A549 (cell line): ENCODE results near the gene RRAGA. TPM values are rescaled to one million over a fixed set of nuclear protein-coding genes. Genes with fewer than 3 reads are reported as not detected.

ENCODE experiments used
- ATAC-seq, 2 experiments: fragments of 200-7000 bp in 1 of 2; fragments of >200 bp in 1 of 2; cut with Nextera tagmentation in 1 of 2; cut with Tn5 transposase in 1 of 2; 3 replicates each; pipeline versions ENCODE4 v1.8.0 to v1.9.1; 2018 to 2020; ENCODE audit warnings: mild to moderate bottlenecking in 1 of 2, moderate library complexity in 1 of 2
- CTCF ChIA-PET: fragments of 300-600 bp; sonication (Branson Sonifier 250); formaldehyde crosslinking; extraction: SDS; loops from one replicate; lab custom pipeline; 2021; ENCODE audit warnings: antibody characterized with exemption, inconsistent platforms; lab: Yijun Ruan, JAX
- POLR2A ChIA-PET: fragments of 350-600 bp; formaldehyde crosslinking; extraction: SDS; loops from one replicate; lab custom pipeline; 2021; ENCODE audit warnings: antibody characterized with exemption, inconsistent platforms; lab: Yijun Ruan, JAX
- DNase-seq, 2 experiments: peaks; one replicate each; pipeline versions ENCODE4 v3.0.0 to v3.0.0-alpha.2; 2011 to 2016; ENCODE audit warnings: low read depth in 1 of 2, low spot score in 1 of 2
- FAIRE-seq: peaks from 2 replicates; lab custom pipeline; 2011; peaks lifted over from hg19 to GRCh38; lab: Jason Lieb, UNC
- H3K27ac ChIP-seq, 2 experiments: fragments of >200 bp; sonication (Bioruptor Twin); formaldehyde crosslinking; 3 replicates each; pipeline ENCODE4 v1.5.1; 2016 to 2017
- H3K4me1 ChIP-seq: fragments of >200 bp; sonication (Bioruptor Twin); formaldehyde crosslinking; 3 replicates; pipeline ENCODE4 v1.6.1; 2016
- H3K4me2 ChIP-seq: fragments of >200 bp; sonication (Bioruptor Twin); formaldehyde crosslinking; 3 replicates; pipeline ENCODE4 v1.6.1; 2016
- H3K4me3 ChIP-seq: fragments of >200 bp; sonication (Bioruptor Twin); formaldehyde crosslinking; 3 replicates; pipeline ENCODE4 v1.5.1; 2016
- H3K9me3 ChIP-seq: fragments of >200 bp; sonication (Bioruptor Twin); formaldehyde crosslinking; 3 replicates; pipeline ENCODE4 v1.6.1; 2016
- BHLHE40 ChIP-seq: IDR thresholded peaks from 2 replicates; pipeline ENCODE4 v1.6.1; 2012; ENCODE audit warnings: low read depth, low read length, inconsistent platforms
- CBX2 ChIP-seq: fragments of 200-600 bp; sonication (generic); IDR thresholded peaks from 2 replicates; pipeline ENCODE4 v1.6.1; 2016; ENCODE audit warnings: low read depth, mild to moderate bottlenecking, borderline replicate concordance
- CBX8 ChIP-seq: fragments of 200-600 bp; sonication (generic); IDR thresholded peaks from 2 replicates; pipeline ENCODE4 v1.6.1; 2016
- EP300 ChIP-seq, 2 experiments: fragments of >200 bp; sonication (Bioruptor Twin); formaldehyde crosslinking; IDR thresholded peaks; 2 replicates in 1 of 2; 3 replicates in 1 of 2; pipeline ENCODE4 v1.6.1; 2016 to 2017
- FOSB ChIP-seq: fragments of 250-450 bp; sonication (Bioruptor Pico); IDR thresholded peaks from 2 replicates; pipeline ENCODE4 v1.5.0; 2020; ENCODE audit warnings: mild to moderate bottlenecking, moderate library complexity
- FOSL2 ChIP-seq, 2 experiments: fragments of 450-650 bp in 1 of 2; fragments of >200 bp in 1 of 2; sonication (Bioruptor Twin) in 1 of 2; formaldehyde crosslinking; IDR thresholded peaks; 2 replicates each; pipeline versions ENCODE4 v1.5.0 to v1.6.1; 2016 to 2020; ENCODE audit warnings: mild to moderate bottlenecking in 1 of 2, moderate library complexity in 1 of 2
- FOXS1 ChIP-seq: fragments of 250-450 bp; sonication (Bioruptor Pico); IDR thresholded peaks from 2 replicates; pipeline ENCODE4 v1.5.0; 2020; ENCODE audit warnings: mild to moderate bottlenecking, moderate library complexity
- GATA3 ChIP-seq: IDR thresholded peaks from 2 replicates; pipeline ENCODE4 v1.6.1; 2012; ENCODE audit warnings: borderline replicate concordance
- HOXA7 ChIP-seq: fragments of 250-450 bp; sonication (Bioruptor Pico); IDR thresholded peaks from 2 replicates; pipeline ENCODE4 v1.5.0; 2020; ENCODE audit warnings: mild to moderate bottlenecking, moderate library complexity
- HOXB13 ChIP-seq: fragments of 250-450 bp; sonication (Bioruptor Pico); IDR thresholded peaks from 2 replicates; pipeline ENCODE4 v1.5.0; 2020; ENCODE audit warnings: low read depth, mild to moderate bottlenecking, moderate library complexity
- JUN ChIP-seq, 2 experiments: fragments of >200 bp; sonication (Bioruptor Twin); formaldehyde crosslinking; IDR thresholded peaks; 2 replicates in 1 of 2; 3 replicates in 1 of 2; pipeline ENCODE4 v1.6.1; 2016 to 2017
- KDM1A ChIP-seq: fragments of 200-600 bp; sonication (generic); IDR thresholded peaks from 2 replicates; pipeline ENCODE4 v1.6.1; 2016; ENCODE audit warnings: low read depth, mild to moderate bottlenecking
- KDM5A ChIP-seq: fragments of 200-600 bp; sonication (generic); IDR thresholded peaks from 2 replicates; pipeline ENCODE4 v1.6.1; 2016; ENCODE audit warnings: antibody characterized with exemption, mild to moderate bottlenecking
- MYC ChIP-seq: IDR thresholded peaks from 2 replicates; pipeline ENCODE4 v1.6.1; 2012; ENCODE audit warnings: mild to moderate bottlenecking, inconsistent platforms, low read length, improper control_type of control experiment, borderline replicate concordance
- SMC3 ChIP-seq: fragments of >200 bp; sonication (Bioruptor Twin); formaldehyde crosslinking; IDR thresholded peaks from 3 replicates; pipeline ENCODE4 v1.6.1; 2018; ENCODE audit warnings: inconsistent platforms
- SREBF2 ChIP-seq: fragments of 450-650 bp; IDR thresholded peaks from 2 replicates; pipeline ENCODE4 v1.6.1; 2014; ENCODE audit warnings: mild to moderate bottlenecking, moderate library complexity
- TP53 ChIP-seq: fragments of 250-450 bp; sonication (Bioruptor Pico); IDR thresholded peaks from 2 replicates; pipeline ENCODE4 v1.5.0; 2021; ENCODE audit warnings: mild to moderate bottlenecking, moderate library complexity
- ZFP36 ChIP-seq: fragments of 450-650 bp; IDR thresholded peaks from 2 replicates; pipeline ENCODE4 v1.6.1; 2014; ENCODE audit warnings: borderline replicate concordance; ENCODE audit not compliant: partially characterized antibody
- ZSCAN20 ChIP-seq: fragments of 250-450 bp; sonication (Bioruptor Pico); IDR thresholded peaks from 2 replicates; pipeline ENCODE4 v1.8.0; 2022; ENCODE audit warnings: mild to moderate bottlenecking, moderate library complexity
- WGBS: methylation state at CpG from one replicate; pipeline ENCODE4 v1.1.6; 2017; ENCODE audit errors: missing lambda C conversion rate; 5-methylcytosine and 5-hydroxymethylcytosine counted together
- polyA plus RNA-seq, 4 experiments: library from polyadenylated mRNA; depleted of rRNA in 3 of 4; stranded (reverse); fragments of >200 nt; fragmentation: RNase III in 1 of 4; extraction: RNeasy Plus Mini Kit Qiagen cat#74134 plus additional on column Dnase treatment in 1 of 4; gene quantifications; 2 replicates in 3 of 4; 3 replicates in 1 of 4; pipeline ENCODE4 v1.2.3, GENCODE V29; 2011 to 2017
- TF ChIP-seq, protein P1 (sequence below): IDR thresholded peaks from 2 replicates; pipeline ENCODE4 v1.6.1; 2012; ENCODE audit warnings: low read depth, borderline replicate concordance
- TF ChIP-seq, protein P2 (sequence below): fragments of 450-650 bp; IDR thresholded peaks from 2 replicates; pipeline ENCODE4 v1.6.1; 2014; ENCODE audit warnings: antibody characterized with exemption
- TF ChIP-seq, protein P3 (sequence below): fragments of 200-600 bp; sonication (generic); IDR thresholded peaks from 2 replicates; pipeline ENCODE4 v1.6.1; 2016; ENCODE audit warnings: antibody characterized with exemption, mild to moderate bottlenecking, moderate library complexity
- TF ChIP-seq, protein P4 (sequence below): fragments of >200 bp; sonication (Bioruptor Twin); formaldehyde crosslinking; IDR thresholded peaks from 3 replicates; pipeline ENCODE4 v1.5.1; 2016
- TF ChIP-seq, protein P5 (sequence below): fragments of >200 bp; sonication (Bioruptor Twin); formaldehyde crosslinking; IDR thresholded peaks from 2 replicates; pipeline ENCODE4 v1.6.1; 2016

The RRAGA gene
- polyA plus RNA-seq, 2 of the 4 experiments (the other 2 are of a cell fraction): 115 to 133 TPM

DNA sequence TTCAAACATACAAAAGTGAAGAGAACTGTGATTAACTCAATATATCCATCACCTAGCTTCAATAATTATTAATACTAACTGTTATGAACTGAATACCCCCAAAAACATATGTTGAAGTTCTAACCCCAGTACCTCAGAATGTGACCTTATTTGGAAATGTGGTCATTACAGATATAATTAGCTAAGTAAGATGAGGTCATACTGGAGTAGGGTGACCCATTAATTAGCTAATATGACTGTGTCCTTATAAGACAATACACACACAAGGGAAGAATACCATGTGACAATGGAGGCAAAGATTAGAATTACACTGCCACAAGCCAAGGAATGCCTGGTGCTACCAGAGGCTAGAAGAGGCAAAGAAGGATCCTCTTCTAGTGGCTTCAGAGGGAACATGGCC is 7.8 kb downstream of the RRAGA start:
- no peak overlapping the region for H3K4me3 ChIP-seq
- peak; percentile 28 for FAIRE-seq

DNA sequence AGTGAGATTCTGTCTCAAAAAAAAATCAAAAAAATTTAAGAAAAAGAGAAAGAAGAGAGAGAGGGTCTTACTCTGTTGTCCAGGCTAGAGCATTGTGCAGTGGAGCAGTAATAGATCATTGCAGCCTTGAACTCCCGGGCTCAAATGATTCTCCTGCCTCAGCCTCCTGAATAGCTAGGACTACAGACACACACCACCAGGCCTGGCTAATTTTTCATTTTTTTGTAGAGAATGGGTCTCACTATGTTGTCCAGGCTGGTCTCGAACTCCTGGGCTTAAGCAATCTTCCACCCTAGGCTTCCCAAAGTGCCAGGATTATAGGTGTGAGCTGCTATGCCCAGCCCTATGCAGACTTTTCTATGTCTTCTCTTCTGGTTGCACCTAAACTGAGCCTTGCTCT is 25.0 kb downstream of the RRAGA start:
- WGBS: 94% methylated on average over 2 of the region's 2 CpGs
- ChIA-PET CTCF (interaction anchor here (0.6 kb wide), 1 partner anchor 1249 kb away, joined by 3 read pairs; no protein-coding TSS in a partner anchor), POLR2A (no interaction called here)
- Histone ChIP-seq H3K27ac (no peak overlapping the region), H3K4me1 (no peaks in the 10 kb centered on the region), H3K4me3 (no peak overlapping the region), H3K9me3 (no peaks in the 10 kb centered on the region; the same call in 2 of the 3 replicates), H3K4me2 (no peak overlapping the region)
- no peak for TF ChIP-seq KDM1A
- TF ChIP-seq, protein P1, sequence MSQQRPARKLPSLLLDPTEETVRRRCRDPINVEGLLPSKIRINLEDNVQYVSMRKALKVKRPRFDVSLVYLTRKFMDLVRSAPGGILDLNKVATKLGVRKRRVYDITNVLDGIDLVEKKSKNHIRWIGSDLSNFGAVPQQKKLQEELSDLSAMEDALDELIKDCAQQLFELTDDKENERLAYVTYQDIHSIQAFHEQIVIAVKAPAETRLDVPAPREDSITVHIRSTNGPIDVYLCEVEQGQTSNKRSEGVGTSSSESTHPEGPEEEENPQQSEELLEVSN: no peak
- TF ChIP-seq CBX8: no peak
- TF ChIP-seq ZFP36: no peak
- TF ChIP-seq ZSCAN20: no peak
- no peak for FAIRE-seq
- ATAC-seq: no peak
- no peak for DNase-seq

More for the DNA sequence above, 7.8 kb downstream of the RRAGA start:
- H3K9me3 ChIP-seq: no peaks in the 10 kb centered on the region
- no peak overlapping the region for H3K4me2 ChIP-seq
- TF ChIP-seq FOXS1 (CRISPR knock-in tag): no peak
- no peak for TF ChIP-seq CBX2
- no peak for TF ChIP-seq JUN (IDR thresholded peaks at IDR 0.05)
- no peak for TF ChIP-seq BHLHE40
- no peak for TF ChIP-seq EP300 (IDR thresholded peaks at IDR 0.05)
- 0 out of 3 replicates have a peak, but pooled peaks cover under 1% of the 10 kb centered on the region for H3K4me1 ChIP-seq
- no peak for ATAC-seq
- CTCF ChIA-PET: interaction anchor here (1.7 kb wide), 1 partner anchor 29 kb away, joined by 9 read pairs; no protein-coding TSS in a partner anchor
- no peak for DNase-seq
- H3K27ac ChIP-seq: no peak overlapping the region
- POLR2A ChIA-PET: interaction anchor here (1.1 kb wide), 1 partner anchor 10 kb away, joined by 7 read pairs; no protein-coding TSS in a partner anchor

DNA sequence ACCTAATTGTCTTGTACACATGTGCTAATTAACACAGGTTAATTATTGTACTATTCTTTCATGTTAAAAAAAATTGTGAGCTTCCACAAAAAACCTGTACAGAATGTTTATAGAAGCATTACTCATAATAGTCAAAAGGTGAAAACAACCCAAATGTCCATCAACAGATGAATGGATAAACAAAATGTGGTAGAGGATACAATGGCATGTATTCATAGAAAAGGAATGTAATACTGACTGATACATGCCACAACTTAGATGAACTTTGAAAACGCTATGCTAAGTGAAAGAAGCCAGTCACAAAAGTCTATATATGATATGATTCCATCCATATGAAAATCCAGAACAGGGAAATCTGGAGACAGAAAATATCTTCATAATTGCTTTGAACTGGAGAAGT is 25.6 kb downstream of the RRAGA start:
- Histone ChIP-seq H3K4me1 (no peaks in the 10 kb centered on the region), H3K4me3 (no peak overlapping the region), H3K27ac (no peak overlapping the region), H3K9me3 (no peaks in the 10 kb centered on the region; the same call in 2 of the 3 replicates), H3K4me2 (no peak overlapping the region)
- POLR2A ChIA-PET: no interaction called here
- TF ChIP-seq BHLHE40 (no peak), HOXA7 (CRISPR knock-in tag) (no peak)
- WGBS: 47% methylated on average over 1 of the region's 1 CpG
- CTCF ChIA-PET: interaction anchor here (0.6 to 0.9 kb wide), 2 partner anchors 25 to 1250 kb away, joined by 3 read pairs; partner anchors contain the start of gene RRAGA
- DNase-seq: no peak
- ATAC-seq: no peak
- FAIRE-seq: peak; percentile 63

DNA sequence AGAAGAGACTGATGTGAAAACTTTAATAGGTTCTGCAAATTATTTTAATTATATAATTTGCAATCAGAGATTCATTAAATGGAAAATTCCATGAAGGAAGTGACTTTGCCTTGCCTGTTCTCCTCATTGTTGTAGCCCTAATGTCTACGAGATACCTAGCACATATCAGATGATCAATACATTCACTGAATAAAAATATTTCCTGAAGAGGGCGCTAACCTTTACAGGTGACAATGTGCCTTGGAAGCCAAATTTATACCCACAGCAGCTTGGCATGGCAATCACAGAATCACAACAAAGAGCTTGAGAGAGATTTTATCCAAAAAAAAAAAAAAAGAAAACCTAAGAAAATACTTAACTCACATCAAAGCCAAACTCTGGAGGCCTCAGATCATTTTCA is 36.1 kb downstream of the RRAGA start:
- WGBS: 50% methylated on average over 2 of the region's 2 CpGs
- no peak overlapping the region for H3K27ac ChIP-seq
- H3K9me3 ChIP-seq: no peaks in the 10 kb centered on the region
- peak; percentile 23 to 37 for DNase-seq
- CTCF ChIA-PET: interaction anchor here (0.7 to 1.9 kb wide), 14 partner anchors 11 to 1559 kb away, joined by 3 to 18 read pairs (median 3); no protein-coding TSS in a partner anchor
- no peak for FAIRE-seq
- H3K4me2 ChIP-seq: no peak overlapping the region
- no peak overlapping the region for H3K4me3 ChIP-seq
- peak in 1 of 2 experiments; percentile 70; a peak in 2 of 6 replicates for ATAC-seq
- H3K4me1 ChIP-seq: peaks cover 10% of the 10 kb centered on the region; the same call in 2 of the 3 replicates
- POLR2A ChIA-PET: no interaction called here
- TF ChIP-seq MYC (no peak), SREBF2 (no peak), FOSB (CRISPR knock-in tag) (no peak), GATA3 (no peak), HOXA7 (CRISPR knock-in tag) (no peak), HOXB13 (CRISPR knock-in tag) (no peak), TP53 (CRISPR knock-in tag) (no peak), FOSL2 (IDR thresholded peaks at IDR 0.05) (no peak), FOSL2 (CRISPR knock-in tag; IDR thresholded peaks at IDR 0.05) (no peak), SMC3 (peak; percentile 31; the same call in 2 of the 3 replicates), KDM5A (no peak)
- TF ChIP-seq, protein P2, sequence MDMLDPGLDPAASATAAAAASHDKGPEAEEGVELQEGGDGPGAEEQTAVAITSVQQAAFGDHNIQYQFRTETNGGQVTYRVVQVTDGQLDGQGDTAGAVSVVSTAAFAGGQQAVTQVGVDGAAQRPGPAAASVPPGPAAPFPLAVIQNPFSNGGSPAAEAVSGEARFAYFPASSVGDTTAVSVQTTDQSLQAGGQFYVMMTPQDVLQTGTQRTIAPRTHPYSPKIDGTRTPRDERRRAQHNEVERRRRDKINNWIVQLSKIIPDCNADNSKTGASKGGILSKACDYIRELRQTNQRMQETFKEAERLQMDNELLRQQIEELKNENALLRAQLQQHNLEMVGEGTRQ: no peak
- TF ChIP-seq, protein P3, sequence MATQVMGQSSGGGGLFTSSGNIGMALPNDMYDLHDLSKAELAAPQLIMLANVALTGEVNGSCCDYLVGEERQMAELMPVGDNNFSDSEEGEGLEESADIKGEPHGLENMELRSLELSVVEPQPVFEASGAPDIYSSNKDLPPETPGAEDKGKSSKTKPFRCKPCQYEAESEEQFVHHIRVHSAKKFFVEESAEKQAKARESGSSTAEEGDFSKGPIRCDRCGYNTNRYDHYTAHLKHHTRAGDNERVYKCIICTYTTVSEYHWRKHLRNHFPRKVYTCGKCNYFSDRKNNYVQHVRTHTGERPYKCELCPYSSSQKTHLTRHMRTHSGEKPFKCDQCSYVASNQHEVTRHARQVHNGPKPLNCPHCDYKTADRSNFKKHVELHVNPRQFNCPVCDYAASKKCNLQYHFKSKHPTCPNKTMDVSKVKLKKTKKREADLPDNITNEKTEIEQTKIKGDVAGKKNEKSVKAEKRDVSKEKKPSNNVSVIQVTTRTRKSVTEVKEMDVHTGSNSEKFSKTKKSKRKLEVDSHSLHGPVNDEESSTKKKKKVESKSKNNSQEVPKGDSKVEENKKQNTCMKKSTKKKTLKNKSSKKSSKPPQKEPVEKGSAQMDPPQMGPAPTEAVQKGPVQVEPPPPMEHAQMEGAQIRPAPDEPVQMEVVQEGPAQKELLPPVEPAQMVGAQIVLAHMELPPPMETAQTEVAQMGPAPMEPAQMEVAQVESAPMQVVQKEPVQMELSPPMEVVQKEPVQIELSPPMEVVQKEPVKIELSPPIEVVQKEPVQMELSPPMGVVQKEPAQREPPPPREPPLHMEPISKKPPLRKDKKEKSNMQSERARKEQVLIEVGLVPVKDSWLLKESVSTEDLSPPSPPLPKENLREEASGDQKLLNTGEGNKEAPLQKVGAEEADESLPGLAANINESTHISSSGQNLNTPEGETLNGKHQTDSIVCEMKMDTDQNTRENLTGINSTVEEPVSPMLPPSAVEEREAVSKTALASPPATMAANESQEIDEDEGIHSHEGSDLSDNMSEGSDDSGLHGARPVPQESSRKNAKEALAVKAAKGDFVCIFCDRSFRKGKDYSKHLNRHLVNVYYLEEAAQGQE: no peak
- TF ChIP-seq, protein P4, sequence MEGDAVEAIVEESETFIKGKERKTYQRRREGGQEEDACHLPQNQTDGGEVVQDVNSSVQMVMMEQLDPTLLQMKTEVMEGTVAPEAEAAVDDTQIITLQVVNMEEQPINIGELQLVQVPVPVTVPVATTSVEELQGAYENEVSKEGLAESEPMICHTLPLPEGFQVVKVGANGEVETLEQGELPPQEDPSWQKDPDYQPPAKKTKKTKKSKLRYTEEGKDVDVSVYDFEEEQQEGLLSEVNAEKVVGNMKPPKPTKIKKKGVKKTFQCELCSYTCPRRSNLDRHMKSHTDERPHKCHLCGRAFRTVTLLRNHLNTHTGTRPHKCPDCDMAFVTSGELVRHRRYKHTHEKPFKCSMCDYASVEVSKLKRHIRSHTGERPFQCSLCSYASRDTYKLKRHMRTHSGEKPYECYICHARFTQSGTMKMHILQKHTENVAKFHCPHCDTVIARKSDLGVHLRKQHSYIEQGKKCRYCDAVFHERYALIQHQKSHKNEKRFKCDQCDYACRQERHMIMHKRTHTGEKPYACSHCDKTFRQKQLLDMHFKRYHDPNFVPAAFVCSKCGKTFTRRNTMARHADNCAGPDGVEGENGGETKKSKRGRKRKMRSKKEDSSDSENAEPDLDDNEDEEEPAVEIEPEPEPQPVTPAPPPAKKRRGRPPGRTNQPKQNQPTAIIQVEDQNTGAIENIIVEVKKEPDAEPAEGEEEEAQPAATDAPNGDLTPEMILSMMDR: peak; percentile 50
- TF ChIP-seq, protein P5, sequence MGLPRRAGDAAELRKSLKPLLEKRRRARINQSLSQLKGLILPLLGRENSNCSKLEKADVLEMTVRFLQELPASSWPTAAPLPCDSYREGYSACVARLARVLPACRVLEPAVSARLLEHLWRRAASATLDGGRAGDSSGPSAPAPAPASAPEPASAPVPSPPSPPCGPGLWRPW: no peak
